22Rv1 (cell line): ENCODE data around the gene MYCBPAP.

Experiments used
- CTCF ChIP-seq: fragments of 450-650 bp; IDR thresholded peaks from 2 replicates; pipeline ENCODE4 v1.5.1; 2017; ENCODE audit warnings: mild to moderate bottlenecking
- ZFX ChIP-seq: fragments of 450-650 bp; IDR thresholded peaks from 2 replicates; pipeline ENCODE4 v1.6.1; 2017; ENCODE audit warnings: antibody characterized with exemption, borderline replicate concordance

GRCh38 chr17:50461550-50462132 is 46.6 kb upstream of the MYCBPAP start:
- TF ChIP-seq CTCF (no peak), ZFX (no peak)
